Fibroblast of skin of abdomen (primary cell): ENCODE measurements around the gene FAM161B. TPM values are rescaled to one million over a fixed set of nuclear protein-coding genes. Genes with fewer than 3 reads are reported as not detected.
"Not testable (repeated sequence)": the region's sequence is repeated elsewhere in the genome, so short reads cannot be mapped to it uniquely, and the experiment has no call there.

ENCODE experiments used
- DNase-seq: peaks from one replicate; pipeline ENCODE4 v3.0.0-alpha.2; 2013
- polyA plus RNA-seq, 2 experiments: library from polyadenylated mRNA; unstranded; fragments of 120-200 nt; gene quantifications; one replicate each; pipeline ENCODE4 v1.2.1, GENCODE V29; 2013; ENCODE audit not compliant: insufficient read length in 2 of 2

Gene FAM161B
- 3.9 TPM for polyA plus RNA-seq (2013, experiment 1 of 2; ENCODE audit: insufficient read length)
- 5.1 TPM for polyA plus RNA-seq (2013, experiment 2 of 2; ENCODE audit: insufficient read length)

- DNase-seq: peak; percentile 96
These were observed at the start of gene FAM161B, which contains the start of gene COQ6 for GRCh38 chr14:73949752-73950734. Gene FAM161B (minus strand): TSS chr14:73950094. CDS start chr14:73950026, 68 bp downstream. Gene COQ6 (plus strand): TSS chr14:73950302. CDS start chr14:73950333, 31 bp downstream.

DNA sequence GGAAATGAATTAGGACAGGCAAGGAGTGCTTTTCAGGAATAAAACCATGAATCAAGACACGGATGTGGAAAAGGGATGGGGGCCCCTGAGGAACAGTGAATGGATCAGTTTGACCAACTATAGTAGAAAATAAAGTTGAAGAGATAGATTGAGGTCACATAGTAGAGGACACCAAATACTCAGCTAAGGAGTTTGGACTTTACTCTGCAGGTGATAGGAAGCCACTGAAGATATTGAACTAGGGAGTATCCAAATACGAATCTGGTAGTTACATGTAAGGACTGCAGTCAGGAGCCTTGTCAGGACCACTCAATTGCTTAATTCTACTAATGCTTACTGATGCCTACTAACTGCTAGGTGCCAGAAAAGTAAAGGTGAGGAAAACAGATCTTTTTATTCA lies 48.8 kb upstream of the FAM161B start:
- DNase-seq: no peak

- DNase-seq: no peak
These were observed 48.1 kb upstream of the FAM161B start for GRCh38 chr14:73997944-73998447.

DNA sequence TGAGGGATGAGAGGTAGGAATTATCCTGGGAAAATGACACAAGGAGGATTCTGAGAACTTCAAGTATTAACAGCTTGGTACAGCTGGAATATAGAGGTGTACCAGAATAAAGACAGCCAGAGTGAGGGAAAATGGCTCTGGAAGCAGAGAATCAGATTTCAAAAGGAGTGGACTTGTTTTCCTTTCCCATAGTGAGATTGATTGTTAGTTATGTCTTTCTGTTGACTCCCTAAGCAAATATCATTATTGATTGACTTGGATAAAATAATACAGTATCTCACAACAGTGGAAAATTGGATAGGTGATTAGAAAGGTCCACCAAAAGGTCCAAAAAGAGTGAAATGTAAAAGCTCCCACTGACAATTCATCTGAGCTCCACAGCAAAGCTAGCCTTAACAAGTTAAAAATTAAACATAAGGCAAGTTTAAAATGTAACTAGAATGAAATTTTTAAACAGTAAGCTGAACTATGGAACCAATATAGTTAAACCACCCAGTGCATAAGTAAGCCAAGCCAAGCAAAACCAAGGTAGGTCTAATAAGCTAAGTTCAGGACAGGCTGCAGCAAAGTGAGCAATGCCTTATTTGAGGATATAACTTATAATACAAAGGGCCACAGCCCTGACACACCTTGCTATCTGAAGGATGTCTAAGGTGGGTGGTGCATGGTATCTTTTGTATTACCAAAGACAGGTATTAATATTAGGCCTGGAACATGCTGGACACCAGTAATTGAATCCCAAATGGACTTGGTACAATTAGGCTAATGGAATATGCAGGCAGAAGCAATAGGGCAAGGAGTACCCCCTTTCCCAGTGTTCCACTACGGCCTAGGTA lies 47.4 kb upstream of the FAM161B start:
- DNase-seq: no peak

- no peak for DNase-seq
These were observed 46.8 kb upstream of the FAM161B start for GRCh38 chr14:73996731-73997107.

GRCh38 chr14:73995977-73996378 lies 46.1 kb upstream of the FAM161B start:
- DNase-seq: no peak

GRCh38 chr14:73994926-73995325 lies 45.0 kb upstream of the FAM161B start:
- DNase-seq: not testable (repeated sequence)

GRCh38 chr14:73991092-73991491 lies 41.2 kb upstream of the FAM161B start:
- no peak for DNase-seq

GRCh38 chr14:73988656-73989055 lies 38.8 kb upstream of the FAM161B start:
- DNase-seq: not testable (repeated sequence)

DNA sequence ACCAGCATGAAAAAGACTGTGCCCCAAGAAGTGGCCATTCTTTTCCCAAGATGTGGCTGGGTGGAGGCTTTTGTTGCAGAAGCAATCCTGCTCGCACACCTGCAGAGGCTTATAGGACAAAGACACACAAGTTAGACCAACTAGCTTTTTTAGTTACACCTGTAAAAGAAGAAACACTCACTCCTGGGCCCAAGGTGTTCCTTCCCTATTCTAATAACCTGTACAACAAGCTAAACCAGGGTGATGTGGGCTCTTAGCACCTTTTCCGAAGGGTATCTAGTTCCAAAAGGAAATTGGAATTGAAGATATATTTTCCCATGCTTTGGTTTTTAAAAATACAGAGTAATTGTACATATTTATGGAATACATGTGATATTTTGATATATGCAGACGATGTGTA lies 38.2 kb upstream of the FAM161B start:
- DNase-seq: no peak

DNA sequence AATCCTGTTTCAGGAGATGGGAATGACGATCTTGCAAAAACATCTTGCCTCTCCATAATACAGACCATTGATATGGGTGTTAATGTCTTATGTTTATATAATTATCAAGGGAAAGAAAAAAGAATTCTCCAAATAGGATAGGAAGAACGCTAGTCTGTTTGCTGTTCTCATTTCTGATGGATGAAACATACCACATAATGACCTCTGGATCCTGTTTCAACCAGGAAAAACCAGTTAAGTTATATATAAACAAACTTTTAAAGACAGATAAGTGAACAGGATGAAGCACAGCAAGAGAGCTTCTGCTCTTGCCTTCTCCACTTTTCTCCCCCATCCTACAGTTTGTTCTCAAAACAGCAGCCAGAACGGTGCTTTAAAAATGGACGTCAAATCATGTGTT lies 28.0 kb upstream of the FAM161B start:
- no peak for DNase-seq

GRCh38 chr14:73976125-73976524 lies 26.2 kb upstream of the FAM161B start:
- DNase-seq: no peak

GRCh38 chr14:73973497-73973896 lies 23.6 kb upstream of the FAM161B start:
- DNase-seq: no peak

DNA sequence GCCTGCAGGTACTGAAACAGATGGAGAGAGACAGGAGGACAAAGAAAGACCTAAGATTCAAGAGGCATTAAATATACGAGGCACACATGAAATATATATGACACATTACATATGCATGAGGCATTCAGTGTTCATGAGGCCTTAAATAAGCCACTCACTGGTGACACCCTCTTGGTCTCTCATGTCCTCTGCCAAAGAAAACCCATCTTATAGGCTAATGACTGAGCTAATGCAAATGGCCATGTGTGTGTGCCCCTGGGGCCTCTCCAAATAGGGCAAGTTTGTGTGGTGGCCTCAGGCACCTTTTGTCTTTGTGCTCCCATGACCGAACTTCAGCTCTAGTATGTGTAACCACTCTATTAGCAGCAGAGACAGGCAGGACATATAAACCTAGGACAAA lies 19.0 kb upstream of the FAM161B start:
- DNase-seq: no peak

GRCh38 chr14:73965216-73965615 lies 15.3 kb upstream of the FAM161B start:
- DNase-seq: no peak

DNA sequence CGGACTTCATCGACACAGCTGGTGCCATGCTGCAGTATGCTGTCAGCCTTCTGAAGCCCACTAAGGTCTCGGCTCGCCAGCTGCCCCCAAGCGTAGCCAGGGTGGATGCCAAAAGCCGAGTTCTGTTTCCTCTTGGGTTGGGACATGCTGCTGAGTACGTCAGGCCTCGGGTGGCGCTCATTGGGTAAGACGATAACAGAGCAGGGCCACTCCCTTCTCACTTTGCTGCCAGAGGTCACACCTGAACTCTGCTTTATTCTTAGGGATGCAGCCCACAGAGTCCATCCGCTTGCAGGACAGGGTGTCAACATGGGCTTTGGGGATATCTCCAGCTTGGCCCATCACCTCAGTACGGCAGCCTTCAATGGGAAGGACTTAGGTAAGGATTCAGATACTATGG lies 11.3 kb upstream of the FAM161B start:
- DNase-seq: no peak

- DNase-seq: no peak
These were observed 8.7 kb upstream of the FAM161B start for GRCh38 chr14:73958591-73958990.

DNA sequence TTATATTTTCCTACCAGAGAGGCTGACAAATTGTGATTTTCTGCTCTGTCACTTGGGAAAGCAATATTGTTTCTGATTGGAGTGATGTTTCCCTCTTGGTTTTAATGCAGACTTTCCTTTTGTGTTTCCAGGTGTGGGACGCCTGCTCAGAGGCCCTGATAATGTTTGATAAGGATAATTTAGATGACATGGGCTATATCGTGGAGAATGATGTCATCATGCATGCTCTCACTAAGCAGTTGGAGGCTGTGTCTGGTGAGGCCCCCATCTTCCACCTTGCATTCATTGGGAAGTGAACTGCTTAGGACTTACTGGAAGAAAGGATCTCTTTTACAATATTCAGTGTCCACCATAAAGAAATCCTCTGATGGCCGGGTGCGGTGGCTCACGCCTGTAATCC lies 5.8 kb upstream of the FAM161B start:
- DNase-seq: no peak

GRCh38 chr14:73953731-73954130 lies 3.8 kb upstream of the FAM161B start:
- no peak for DNase-seq

DNA sequence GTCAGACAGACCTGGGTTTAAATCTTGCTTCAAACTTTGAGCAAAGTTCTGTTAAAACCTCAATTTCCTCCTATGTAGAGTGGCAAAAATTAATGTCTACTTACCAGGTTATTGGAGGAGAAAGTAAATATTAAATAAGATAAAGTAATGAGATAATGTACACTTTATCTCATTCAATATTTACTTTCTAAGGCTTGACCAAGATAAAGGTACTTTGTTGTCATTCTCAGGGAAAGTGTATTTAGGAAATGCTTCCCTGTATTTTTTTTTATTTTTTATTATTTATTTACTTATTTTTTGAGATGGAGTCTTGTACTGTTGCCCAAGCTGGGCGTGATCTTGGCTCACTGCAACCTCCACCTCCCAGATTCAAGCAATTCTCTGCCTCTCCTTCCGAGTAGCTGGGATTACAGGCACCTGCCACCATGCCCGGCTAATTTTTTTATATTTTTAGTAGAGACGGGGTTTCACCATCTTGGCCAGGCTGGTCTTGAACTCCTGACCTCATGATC lies 4.7 kb downstream of the FAM161B start:
- DNase-seq: no peak

DNA sequence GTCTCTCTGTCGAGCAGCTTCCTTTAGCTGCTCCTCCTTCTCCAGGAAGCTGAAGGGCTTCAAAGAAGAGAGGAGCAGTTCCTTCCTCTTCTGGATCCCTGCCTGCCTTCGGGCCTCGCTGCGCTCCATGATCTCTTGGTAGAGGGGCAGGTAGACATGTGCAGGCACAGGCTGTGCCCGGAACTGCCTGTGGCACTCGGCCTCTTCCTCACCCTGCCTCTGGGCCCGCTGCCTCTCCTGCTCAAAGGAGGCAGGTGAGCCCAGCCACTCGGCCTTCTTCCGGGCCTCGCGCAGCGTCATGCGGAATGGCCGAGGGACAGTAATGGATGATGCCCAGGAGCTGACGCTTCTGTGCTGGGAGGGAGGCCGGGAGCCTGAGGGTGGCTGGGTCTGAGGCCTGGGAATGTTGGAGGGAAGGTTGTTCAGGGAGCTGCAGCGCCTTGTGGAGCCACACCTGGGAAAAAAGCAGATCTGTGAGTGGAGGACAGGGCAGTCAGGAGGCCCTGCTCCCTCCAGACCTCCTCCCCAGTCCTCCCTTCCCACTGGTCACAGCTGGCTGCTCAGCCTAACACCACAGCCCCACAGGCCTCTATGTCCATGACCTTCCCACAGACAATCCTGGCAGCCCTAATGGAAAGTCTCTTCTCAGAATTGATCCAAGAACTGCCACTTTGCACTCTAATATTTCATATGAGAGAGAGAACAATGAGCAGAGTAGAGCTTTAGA lies 5.3 kb downstream of the FAM161B start:
- DNase-seq: no peak

DNA sequence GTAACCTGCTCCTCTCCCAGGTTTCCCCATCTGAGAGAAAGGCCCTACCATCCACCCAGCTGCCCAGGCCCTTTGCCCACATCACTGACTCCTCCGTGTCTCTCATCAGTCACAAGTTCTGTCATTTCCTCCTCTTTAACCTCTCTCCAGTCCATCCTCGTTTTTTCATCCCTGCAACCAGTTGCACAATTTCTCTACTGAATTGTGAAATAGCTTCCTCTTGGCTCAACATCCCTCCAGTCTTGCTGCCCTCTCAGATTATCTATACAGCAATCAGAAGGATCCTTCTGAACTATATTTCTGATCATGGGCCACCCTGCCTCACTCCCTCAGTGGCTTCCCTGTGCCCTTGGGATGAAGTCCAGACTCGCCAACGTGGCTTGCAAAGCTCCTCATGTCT lies 6.8 kb downstream of the FAM161B start:
- DNase-seq: peak; percentile 34
